Stimulated activated naive CD4-positive, alpha-beta T cell treated with Interleukin-2 at 50 U/mL for 16 hours (primary cell): ENCODE measurements around the gene BBS2.
A peak's percentile ranks its signal among the peaks of the same experiment; 100 is the strongest.

ENCODE experiments used
- DNase-seq: peaks from one replicate; lab custom pipeline; 2025; lab: John Stamatoyannopoulos, UW

The BBS2 gene

DNA sequence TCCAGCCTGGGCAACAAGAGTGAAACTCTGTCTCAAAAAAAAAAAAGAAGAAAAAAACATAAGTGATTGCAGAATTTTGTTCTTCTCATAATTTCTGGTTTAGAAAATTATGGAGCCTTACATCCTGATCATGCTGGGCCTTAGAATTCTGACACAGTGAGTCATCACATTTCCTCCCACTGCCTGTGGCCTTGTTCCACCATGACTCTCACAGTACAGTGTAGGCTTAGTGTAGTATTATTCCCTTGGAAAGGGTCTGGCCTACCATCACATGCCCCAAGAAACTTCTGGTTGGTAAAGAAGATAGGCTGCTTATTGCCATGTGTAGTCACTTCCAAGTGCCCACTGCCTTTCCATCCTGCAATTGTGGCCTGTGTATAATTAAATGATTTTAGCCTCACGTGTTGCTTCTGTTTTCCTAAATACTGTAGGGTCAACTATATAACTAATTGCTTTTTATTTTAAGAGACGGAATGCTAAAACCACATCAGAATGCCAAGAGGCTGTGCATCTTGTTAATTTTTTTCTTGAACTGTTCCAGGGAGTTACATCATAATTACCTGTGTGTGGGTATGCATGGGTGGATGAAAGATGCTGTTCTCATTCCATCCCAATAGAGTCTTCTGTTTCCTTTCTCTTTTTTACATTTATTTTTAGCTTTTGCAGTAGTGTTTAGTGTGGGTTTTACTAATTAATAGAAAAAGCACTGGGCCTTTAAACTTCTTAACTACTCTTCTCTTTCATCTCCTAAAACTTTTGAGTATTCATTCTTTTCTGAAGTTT, 42.5 kb downstream of the BBS2 start:
- no peak for DNase-seq

DNA sequence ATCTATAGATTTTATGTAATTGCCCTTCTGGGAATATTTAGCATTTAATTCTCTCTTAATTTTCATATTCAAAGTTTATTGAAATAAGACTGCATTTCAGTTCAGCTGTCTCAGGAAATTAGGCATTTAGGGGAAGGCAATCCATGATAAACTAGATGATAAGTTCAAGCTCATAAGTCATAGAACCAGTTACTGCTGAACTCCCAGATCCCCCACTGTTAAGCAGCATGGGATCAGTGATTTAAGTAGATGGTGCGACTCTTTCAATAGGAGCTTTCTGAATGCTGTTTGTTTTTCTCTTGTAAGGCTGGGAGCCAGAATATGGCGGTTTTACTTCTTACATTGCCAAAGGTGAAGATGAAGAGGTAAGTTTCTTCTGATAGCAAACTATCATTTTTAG, 44.6 kb downstream of the BBS2 start:
- no peak for DNase-seq

DNA sequence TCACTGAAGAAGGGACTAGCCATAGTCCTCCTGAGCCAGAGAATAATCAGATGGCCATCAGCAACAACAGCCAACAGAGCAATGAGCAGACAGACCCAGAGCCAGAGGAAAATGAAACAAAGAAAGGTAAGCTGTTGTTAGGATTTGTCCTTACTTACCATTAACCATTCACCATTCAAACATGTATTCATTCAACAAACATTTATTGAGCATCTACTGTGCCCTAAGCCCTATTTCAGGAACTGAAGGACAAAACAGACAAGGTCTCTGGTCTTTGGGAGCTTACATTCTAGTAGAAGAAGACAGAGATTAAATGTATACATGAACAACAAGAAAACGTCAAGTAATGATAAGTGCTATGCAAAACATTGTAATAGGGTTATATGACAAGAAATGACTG, 49.2 kb downstream of the BBS2 start:
- no peak for DNase-seq

DNA sequence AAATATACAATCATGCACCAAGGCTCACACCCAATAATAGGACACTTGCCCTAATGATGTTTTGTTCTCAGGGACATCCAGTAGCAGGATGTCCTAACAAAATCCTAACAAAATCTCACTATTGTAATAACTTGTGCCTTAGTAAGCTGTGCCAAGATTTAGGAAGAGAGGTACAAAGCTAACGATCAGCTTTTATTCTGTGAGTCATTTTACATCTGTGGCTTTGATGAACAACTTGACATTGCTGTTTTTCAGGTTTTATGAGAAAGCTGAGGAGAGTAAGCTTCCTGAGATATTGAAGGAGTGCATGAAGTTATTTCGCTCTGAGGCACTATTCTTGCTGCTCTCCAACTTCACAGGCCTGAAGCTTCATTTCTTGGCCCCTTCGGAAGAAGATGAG, 49.6 kb downstream of the BBS2 start:
- no peak for DNase-seq

DNA sequence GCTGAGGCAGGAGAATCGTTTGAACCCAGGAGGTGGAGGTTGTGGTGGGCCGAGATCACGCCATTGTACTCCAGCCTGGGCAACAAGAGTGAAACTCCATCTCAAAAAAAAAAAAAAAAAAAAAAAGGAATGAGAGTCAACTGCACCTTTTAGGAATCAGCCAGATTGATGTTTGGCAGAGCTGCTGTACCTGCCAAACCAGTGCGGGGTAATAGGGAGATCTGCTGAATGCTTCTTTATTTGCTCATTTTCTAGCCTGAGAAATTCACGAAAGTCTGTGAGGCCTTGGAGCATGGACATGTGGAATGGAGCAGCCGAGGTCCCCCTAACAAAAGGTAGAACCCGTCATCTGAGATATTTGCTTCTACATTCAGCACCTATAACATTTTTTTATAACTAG, 50.1 kb downstream of the BBS2 start:
- DNase-seq: no peak

DNA sequence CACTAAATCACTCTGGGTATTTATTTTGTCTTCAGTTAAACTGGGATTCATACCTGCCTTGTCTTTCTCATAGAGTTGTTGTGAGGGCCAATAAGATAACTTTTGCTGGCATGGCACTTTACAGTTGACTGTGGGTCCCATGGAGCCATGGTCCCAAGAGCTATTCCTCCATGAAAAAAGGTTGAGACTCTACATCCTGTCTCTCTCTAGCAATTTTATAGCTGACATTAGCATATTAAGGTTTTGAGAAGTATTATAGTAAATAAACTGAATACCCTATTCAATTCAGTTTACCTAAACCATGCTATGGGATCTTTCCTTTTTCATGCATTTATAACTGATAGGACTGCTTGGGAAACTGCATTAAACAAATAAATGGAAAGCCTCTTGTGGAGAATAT, 51.0 kb downstream of the BBS2 start:
- no peak for DNase-seq

DNA sequence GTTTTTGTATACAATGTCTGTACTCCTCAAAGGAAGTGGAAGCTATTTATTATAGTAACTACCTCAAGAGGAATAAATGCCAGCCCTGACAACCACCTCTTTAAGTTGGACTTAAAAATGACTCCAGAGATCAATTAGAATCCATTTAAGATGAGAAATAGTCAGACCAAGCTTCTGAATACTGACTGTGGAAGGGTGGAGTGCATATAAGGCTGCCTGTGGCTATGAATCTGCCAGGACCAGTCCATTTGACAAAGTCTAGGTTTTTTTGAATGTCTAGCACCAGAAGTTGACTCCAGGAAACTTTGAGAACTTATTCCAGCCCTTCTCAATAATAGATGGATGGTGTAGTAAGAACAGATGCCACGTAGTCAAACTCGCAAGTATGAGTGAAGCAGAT, 53.5 kb downstream of the BBS2 start:
- no peak for DNase-seq

DNA sequence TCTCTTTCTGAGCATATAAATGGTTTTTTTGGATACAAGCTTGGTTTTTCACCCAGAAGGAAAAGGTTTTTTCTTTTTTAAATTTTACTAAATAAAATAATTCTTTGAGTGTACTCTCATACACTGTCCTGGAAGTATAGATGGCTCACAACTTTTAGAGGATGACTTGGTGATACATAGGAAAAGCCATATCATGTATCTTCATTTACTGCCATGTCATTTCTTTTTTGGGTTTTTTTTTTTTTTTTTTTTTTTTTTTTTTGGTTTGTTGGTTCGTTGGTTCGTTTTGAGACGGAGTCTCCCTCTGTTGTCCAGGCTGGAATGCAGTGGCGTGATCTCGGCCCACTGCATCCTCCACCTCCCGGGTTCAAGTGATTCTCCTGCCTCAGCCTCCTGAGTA, 56.7 kb downstream of the BBS2 start:
- no peak for DNase-seq

DNA sequence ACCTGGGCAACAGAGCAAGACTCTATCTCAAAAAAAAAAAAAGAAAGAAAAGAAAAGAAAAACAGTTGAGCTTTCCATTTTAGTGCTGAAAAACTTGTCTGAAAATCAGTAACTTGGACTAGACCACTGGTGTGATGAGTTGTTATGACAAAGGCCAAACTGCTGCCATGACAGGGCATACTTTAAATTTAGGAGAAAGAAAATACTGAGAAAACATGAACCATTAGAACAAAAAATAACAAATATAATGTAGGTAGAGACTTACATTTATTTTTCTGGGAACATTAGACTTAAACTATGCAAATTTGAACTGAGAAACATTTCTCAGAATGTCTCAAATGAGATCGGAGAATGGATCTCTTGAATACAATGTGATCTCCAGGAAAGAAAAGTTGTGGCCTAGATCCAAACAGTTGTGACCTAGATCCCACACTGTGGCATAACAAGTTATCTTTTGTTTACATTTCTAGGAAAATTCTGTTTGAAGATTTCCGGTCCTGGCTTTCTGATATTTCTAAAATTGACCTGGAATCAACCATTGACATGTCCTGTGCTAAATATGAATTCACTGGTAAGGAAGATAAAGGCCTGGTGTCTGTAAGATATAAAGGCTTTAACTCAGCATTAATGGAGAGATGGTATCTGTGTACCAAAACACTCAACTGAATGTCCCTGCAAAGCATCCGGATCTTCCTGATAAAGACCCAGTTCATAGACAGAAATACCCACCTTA, 57.6 kb downstream of the BBS2 start:
- no peak for DNase-seq

DNA sequence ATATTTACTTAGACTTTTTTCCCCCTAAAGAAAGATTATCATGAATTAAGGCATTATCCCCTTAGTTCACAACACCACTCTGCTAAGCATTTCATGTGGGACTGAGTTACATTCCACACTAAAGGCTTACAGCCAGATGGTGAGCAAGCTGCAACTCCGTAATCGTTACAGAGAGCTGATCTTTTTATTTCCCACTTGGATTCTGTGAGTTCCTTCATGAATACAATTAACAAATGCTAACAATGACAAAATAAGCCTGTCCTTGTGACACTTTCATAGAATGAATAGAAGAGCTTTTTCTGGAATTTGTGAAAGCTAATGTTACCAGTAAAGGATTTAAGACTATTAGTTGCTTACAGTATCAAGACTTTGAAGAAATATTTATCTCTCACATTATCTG, 59.7 kb downstream of the BBS2 start:
- DNase-seq: no peak

DNA sequence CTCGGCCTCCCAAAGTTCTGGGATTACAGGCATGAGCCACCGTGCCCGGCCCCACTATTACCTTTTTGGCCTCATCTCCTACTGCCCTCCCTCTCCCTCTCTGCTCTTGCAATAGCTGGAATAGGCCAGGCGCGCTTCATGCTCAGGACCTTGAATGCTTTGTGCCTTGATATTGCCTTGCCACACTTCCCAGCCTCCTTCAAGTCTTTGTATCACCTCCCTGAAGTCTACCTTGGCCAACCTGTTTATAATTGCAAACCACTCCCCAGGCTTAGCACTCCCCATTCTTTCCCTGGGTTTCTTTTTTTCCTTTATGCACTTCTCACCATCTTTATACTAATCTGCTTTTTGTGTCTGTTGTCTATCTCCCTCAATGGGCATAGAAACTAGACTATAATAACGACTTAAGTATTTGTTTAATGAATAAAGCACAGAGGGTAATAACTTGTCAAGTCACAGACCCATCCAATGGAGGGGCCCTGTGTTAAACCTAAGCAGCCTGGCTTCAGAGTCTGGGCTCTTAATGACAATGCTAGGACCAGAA, 61.8 kb downstream of the BBS2 start:
- no peak for DNase-seq

DNA sequence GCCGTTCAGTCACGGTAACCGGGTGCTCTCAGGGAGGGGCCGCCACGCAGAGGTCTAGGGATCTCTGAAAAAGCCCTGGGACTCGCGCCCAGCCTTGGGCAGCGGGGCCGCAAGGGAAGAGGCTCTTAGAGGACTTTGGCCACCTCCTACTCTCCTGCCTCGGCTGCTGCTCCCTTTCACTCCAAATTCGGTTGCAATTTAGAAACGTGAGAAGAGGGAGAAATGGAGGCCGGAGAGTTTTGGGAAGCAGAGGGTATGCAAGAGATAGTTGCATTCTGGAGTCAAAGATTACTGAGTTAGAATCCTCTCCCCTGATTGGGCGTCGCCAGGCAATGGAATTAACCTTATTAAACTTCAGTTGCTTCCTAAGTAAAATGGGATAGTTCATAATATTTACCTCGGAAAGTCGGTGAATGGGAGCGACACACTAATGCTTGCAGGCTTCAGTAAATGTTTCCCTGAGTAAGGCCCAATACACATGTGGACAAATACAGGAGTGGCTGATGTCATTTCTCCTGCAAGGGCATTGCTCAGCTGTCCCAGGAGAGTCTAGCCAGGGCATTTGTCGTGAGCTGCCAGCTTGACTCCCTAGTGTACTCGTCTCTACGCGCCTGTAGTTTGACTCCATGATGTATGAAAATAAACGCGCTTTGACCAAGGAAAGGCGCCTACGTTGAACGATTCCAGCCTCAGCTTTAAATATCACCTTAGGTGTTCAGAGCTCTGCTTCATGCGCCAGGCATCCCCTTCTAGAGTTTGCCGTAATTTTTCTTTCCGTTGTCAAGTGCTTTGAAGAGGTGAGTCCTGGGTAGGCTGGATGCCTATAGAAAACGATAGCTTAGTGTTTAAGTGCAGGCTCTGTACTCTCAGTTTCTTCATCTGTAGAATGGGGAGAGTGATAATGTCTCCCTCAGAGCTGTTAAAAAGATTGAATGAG, 67.8 kb downstream of the BBS2 start:
- DNase-seq: no peak

DNA sequence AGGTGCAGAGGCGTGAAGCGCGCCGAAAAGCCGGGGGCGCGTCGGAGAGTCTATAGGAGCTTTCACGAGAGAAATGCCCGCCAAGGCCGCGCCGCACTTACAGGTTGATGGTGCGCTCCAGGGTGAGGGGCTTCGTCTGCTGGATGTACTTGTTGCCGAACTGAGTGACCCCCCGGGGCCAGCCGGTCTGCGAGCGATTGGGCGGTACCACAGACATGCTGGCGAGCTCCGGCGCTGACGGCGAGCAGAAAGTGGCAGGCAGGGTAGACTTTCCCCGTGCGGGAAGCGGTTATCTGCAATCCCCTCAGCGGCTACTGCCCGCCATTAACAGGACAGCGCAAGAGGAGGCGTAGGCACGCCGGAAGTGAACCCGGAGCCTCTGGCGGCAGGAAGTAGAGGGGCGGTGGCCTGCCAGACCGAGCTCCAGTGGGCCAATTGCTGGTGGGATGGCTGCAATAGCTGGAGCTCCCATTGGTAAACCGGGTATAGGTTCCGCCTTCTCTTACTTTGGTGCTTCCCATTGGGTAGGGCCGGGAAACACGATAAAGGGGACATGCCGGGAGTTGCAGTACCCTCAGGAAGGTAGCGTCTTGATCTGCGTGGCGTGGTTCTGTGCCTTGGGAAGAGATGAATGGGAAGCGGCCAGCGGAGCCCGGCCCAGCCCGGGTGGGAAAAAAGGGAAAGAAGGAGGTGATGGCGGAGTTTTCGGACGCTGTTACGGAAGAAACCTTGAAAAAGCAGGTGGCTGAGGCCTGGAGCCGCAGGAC, 68.7 kb downstream of the BBS2 start, which contains the start of the genes NUDT21 and OGFOD1:
Gene NUDT21 (minus strand): TSS at position 347 of the 767 bp plus-strand sequence. CDS start 130 bp downstream, at position 217.
Gene OGFOD1 (plus strand): TSS at position 569 of the 767 bp plus-strand sequence. CDS start 59 bp downstream, at position 628.
- DNase-seq: peak; percentile 94

DNA sequence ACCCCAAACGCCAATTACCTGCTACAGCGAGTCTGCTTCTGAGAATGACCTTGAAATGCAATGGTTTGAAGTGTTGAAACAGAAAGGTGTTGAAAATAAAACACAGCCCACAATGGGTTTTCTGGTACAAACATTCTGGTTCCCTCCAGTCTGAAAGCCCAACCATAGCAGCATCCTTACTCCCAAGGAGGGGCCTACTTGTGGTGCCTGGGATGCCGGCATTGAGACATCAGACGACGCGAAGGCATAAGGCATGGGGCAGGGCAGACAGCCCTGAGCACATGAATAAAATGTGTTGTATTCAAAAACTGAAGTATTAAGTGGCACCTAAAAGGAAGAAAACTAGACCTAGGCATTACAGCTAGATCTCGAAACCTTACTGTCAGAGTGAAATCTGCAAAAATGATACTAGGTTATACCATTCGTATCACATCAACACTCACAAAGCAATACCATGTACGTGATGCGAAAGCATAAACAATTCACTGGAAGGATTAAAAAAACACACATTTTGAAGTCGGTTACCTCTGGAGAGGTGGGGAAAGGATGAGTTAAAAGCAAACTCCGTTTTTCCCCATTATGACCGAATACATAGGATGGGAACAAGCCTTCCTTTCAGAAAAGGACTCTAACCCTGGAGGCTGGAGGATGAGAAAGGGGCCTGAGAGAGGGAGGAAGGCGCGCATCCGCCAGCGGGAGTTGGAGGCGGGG, 69.4 kb downstream of the BBS2 start:
- DNase-seq: no peak

DNA sequence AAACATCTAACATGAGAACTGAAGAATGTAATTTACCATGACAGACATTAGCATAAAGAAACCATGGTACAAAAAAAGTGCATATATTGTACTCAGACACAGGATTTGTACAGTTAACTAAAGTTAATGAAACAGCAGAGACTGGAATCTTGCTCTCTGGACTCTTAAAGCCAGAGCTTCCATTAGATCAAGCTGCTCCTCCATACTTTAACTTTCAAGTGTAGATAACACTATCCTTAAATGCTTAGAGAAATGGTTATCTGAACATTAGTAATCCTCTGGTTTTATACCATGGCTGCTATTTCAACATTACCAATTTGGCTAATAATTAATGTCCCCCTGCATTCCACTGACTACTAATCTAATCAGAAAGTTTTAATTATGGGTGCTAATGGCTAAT, 71.8 kb downstream of the BBS2 start:
- no peak for DNase-seq

DNA sequence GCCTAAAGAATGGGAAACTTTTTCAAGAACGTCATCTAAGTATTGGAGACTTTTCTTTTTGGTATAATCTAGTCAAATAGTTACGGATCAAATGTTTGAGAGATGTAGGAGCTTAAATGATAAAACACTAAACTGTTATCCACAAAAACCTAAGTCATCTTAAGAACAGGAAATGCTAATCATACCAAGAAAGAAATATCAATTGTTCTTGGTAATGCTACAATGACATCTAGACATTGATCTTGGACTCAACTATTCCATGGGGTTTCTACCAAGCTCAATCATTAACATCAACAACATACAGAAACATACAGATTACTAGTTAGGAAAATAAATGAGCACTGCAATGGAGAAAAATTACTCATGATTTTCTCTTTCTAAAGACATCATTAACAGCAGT, 72.5 kb downstream of the BBS2 start:
- DNase-seq: no peak

DNA sequence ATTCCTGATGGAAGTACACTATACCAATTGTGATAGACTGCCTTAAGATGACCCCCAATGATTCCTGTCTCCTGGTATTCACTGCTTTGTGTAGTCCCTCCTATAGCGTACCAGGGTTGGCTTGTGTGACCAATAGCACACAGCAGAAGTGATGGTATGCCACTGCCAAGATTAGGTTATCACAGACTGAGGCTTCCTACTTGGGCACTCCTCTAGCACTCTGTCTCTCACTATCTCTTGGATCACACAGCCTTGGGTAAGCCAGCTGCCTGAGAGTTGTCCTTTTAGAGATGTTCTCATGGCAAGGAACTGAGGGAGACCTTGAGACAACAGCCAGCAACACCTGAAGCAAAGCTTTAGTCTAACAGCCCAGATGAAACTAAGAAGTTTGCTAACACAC, 81.8 kb downstream of the BBS2 start:
- DNase-seq: no peak

DNA sequence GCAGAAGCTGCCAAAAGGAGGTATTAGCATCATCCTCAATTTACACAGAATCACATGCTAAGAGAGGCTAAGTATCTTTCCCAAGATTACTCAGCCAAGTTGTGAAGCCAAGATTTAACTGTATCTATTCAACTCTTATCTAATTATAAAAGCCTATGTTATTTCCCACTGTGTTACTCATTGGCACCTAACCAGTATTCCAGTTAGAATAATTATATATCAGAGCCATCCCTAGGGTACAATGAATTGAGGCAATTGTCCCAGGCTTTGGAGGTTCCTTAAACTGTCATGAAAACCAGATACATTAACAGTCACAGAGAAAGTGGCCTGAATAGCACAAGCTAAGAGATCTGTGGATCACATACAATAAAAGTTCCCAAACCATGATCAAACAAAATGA, 83.6 kb downstream of the BBS2 start:
- DNase-seq: no peak
